Adrenal gland (tissue), 5 donors: Measurements from ENCODE around the gene ARHGAP18.

Experiments used
- CTCF ChIP-seq, 6 experiments: fragments of 450-650 bp in 4 of 6; fragments of 200-600 bp in 2 of 6; sonication (generic) in 1 of 6; IDR thresholded peaks; 1 replicate in 5 of 6; 2 replicates in 1 of 6; pipeline versions ENCODE4 v1.5.1 to v1.8.0; 2016 to 2021; ENCODE audit warnings: antibody characterized with exemption in 6 of 6, mild to moderate bottlenecking in 2 of 6, moderate library complexity in 1 of 6
- POLR2A ChIP-seq, 2 donors: fragments of 450-650 bp; IDR thresholded peaks; one replicate each; pipeline ENCODE4 v1.6.1; 2017; ENCODE audit warnings: antibody characterized with exemption in 2 of 2, mild to moderate bottlenecking in 2 of 2, moderate library complexity in 1 of 2
- donor health status: DM: no; HTN: no; CAD: no.

GRCh38 chr6:129732034-129732433 lies 22.1 kb upstream of the ARHGAP18 start:
- TF ChIP-seq CTCF (IDR thresholded peaks at IDR 0.05) (no peak), POLR2A (IDR thresholded peaks at IDR 0.05) (no peak)
